Astrocyte of the cerebellum (primary cell): ENCODE measurements around the gene ADCY10.

Source experiments
- DNase-seq: peaks from one replicate; pipeline ENCODE4 v3.0.0-alpha.2; 2011; ENCODE audit warnings: low read depth
- H3K4me3 ChIP-seq: 2 replicates; pipeline ENCODE4 v1.5.1; 2011; ENCODE audit warnings: mild to moderate bottlenecking, low read depth, low read length, moderate library complexity
- CTCF ChIP-seq: IDR thresholded peaks from 2 replicates; pipeline ENCODE4 v1.5.1; 2012; ENCODE audit warnings: low read length, low read depth, moderate library complexity, mild to moderate bottlenecking; ENCODE audit errors: missing control alignments
- in situ Hi-C: cut with HindIII; loops from 2 replicates; pipeline ENCODE4 v1.10.0; 2017; ENCODE audit warnings: low sequenced_read_pairs

Gene ADCY10

GRCh38 chr1:167910530-167910929 lies 3.4 kb downstream of the ADCY10 start:
- no peak for TF ChIP-seq CTCF

GRCh38 chr1:167909691-167910180 lies 4.2 kb downstream of the ADCY10 start:
- no peak overlapping the region for H3K4me3 ChIP-seq
- DNase-seq: no peak
- in situ Hi-C loops: no loop called here
- TF ChIP-seq CTCF: no peak

More at GRCh38 chr1:167910530-167910929, 3.4 kb downstream of the ADCY10 start:
- in situ Hi-C loops: no loop called here
- H3K4me3 ChIP-seq: no peak overlapping the region
- no peak for DNase-seq

GRCh38 chr1:167905671-167906070 lies 8.3 kb downstream of the ADCY10 start:
- TF ChIP-seq CTCF: no peak
- no peak overlapping the region for H3K4me3 ChIP-seq
- in situ Hi-C loops: no loop called here
- no peak for DNase-seq

GRCh38 chr1:167905182-167905581 lies 8.8 kb downstream of the ADCY10 start:
- in situ Hi-C loops: no loop called here
- no peak overlapping the region for H3K4me3 ChIP-seq
- DNase-seq: no peak
- TF ChIP-seq CTCF: no peak

GRCh38 chr1:167904652-167905130 lies 9.2 kb downstream of the ADCY10 start:
- no peak for TF ChIP-seq CTCF
- H3K4me3 ChIP-seq: no peak overlapping the region
- DNase-seq: no peak
- in situ Hi-C loops: no loop called here

- H3K4me3 ChIP-seq: no peak overlapping the region
- DNase-seq: no peak
- in situ Hi-C loops: no loop called here
- TF ChIP-seq CTCF: no peak
Measured at GRCh38 chr1:167900907-167901306, 13.0 kb downstream of the ADCY10 start.

- peak; percentile 40 for DNase-seq
Measured at GRCh38 chr1:167899253-167899681, 14.7 kb downstream of the ADCY10 start.

More at GRCh38 chr1:167899253-167899681, 14.7 kb downstream of the ADCY10 start:
- no peak overlapping the region for H3K4me3 ChIP-seq
- in situ Hi-C loops: no loop called here
- no peak for TF ChIP-seq CTCF
